PC-3 (cell line): ENCODE measurements around the gene EFNA5. TPM values are rescaled to one million over a fixed set of nuclear protein-coding genes. Genes with fewer than 3 reads are reported as not detected.
A peak's percentile ranks its signal among the peaks of the same experiment; 100 is the strongest.

Experiments used
- ATAC-seq: fragments of 200-7000 bp; cut with Tn5 transposase; 2 replicates; pipeline ENCODE4 v1.9.1; 2020; ENCODE audit warnings: mild to moderate bottlenecking, moderate library complexity
- BruUV-seq: library from RNA; stranded (reverse); fragments of 400-500 nt; replicated peaks from 2 replicates; lab custom pipeline; 2021; lab: Mats Ljungman, UMichigan
- CTCF ChIA-PET: fragments of 300-600 bp; sonication (Branson Sonifier 250); formaldehyde crosslinking; loops from one replicate; lab custom pipeline; 2022; ENCODE audit warnings: antibody characterized with exemption; lab: Charles Lee
- POLR2A ChIA-PET: fragments of 300-600 bp; sonication (Branson Sonifier 250); formaldehyde crosslinking; loops from one replicate; lab custom pipeline; 2022; ENCODE audit warnings: antibody characterized with exemption; ENCODE audit not compliant: unreplicated experiment; lab: Charles Lee
- DNase-seq: peaks from one replicate; pipeline ENCODE4 v3.0.0-alpha.2; 2015
- H2AFZ ChIP-seq: fragments of 300-600 bp; sonication (generic); 2 replicates; pipeline ENCODE4 v1.6.0; 2016; ENCODE audit warnings: antibody characterized with exemption, low read length
- H3F3A ChIP-seq: fragments of 300-600 bp; sonication (generic); one replicate; pipeline ENCODE4 v1.6.0; 2017; ENCODE audit warnings: antibody characterized with exemption, low read length, control low read depth, mild to moderate bottlenecking; ENCODE audit not compliant: unreplicated experiment
- H3K27ac ChIP-seq: fragments of 300-600 bp; sonication (generic); 2 replicates; pipeline ENCODE4 v1.5.1; 2016; ENCODE audit warnings: mild to moderate bottlenecking, low read length
- H3K27me3 ChIP-seq: fragments of 300-600 bp; sonication (generic); 2 replicates; pipeline ENCODE4 v1.6.1; 2016; ENCODE audit warnings: low read length, mixed read lengths
- H3K36me3 ChIP-seq: fragments of 300-600 bp; sonication (generic); 2 replicates; pipeline ENCODE4 v1.6.1; 2016; ENCODE audit warnings: low read depth, mixed run types, low read length, mixed read lengths
- H3K4me1 ChIP-seq: fragments of 300-600 bp; sonication (generic); 2 replicates; pipeline ENCODE4 v1.5.1; 2016; ENCODE audit warnings: low read length; ENCODE audit not compliant: insufficient read depth
- H3K4me2 ChIP-seq: fragments of 300-600 bp; sonication (generic); 2 replicates; pipeline ENCODE4 v1.6.0; 2016; ENCODE audit warnings: low read length
- H3K4me3 ChIP-seq: fragments of 300-600 bp; sonication (generic); 2 replicates; pipeline ENCODE4 v1.5.1; 2016; ENCODE audit warnings: mild to moderate bottlenecking, low read length, mixed read lengths
- H3K79me2 ChIP-seq: fragments of 300-600 bp; sonication (generic); 2 replicates; pipeline ENCODE4 v1.6.1; 2017; ENCODE audit warnings: low read length, mixed read lengths
- H3K9ac ChIP-seq: fragments of 300-600 bp; sonication (generic); 2 replicates; pipeline ENCODE4 v1.6.0; 2016; ENCODE audit warnings: mild to moderate bottlenecking, low read length
- H3K9me2 ChIP-seq: fragments of 300-600 bp; sonication (generic); replicated peaks from 2 replicates; pipeline ENCODE4 v1.6.1; 2016; ENCODE audit warnings: mixed run types, low read length, mixed read lengths
- H3K9me3 ChIP-seq: fragments of 300-600 bp; sonication (generic); 2 replicates; pipeline ENCODE4 v1.6.1; 2016; ENCODE audit warnings: low read length, mixed read lengths
- H4K20me1 ChIP-seq: fragments of 300-600 bp; sonication (generic); 2 replicates; pipeline ENCODE4 v1.6.1; 2016; ENCODE audit warnings: low read length, mixed read lengths
- CTCF ChIP-seq: fragments of 300-600 bp; sonication (generic); conservative IDR thresholded peaks from 2 replicates; pipeline ENCODE4 v1.5.1; 2017; ENCODE audit warnings: antibody characterized with exemption, low read depth, mild to moderate bottlenecking, low read length
- EZH2 ChIP-seq: fragments of 300-600 bp; sonication (generic); IDR thresholded peaks from one replicate; pipeline ENCODE4 v1.6.1; 2017; ENCODE audit warnings: antibody characterized with exemption, mild to moderate bottlenecking, low read length; ENCODE audit not compliant: unreplicated experiment
- EZH2phosphoT487 ChIP-seq: fragments of 300-600 bp; sonication (generic); IDR thresholded peaks from 2 replicates; pipeline ENCODE4 v1.6.1; 2018; ENCODE audit warnings: mild to moderate bottlenecking, antibody characterized with exemption, low read length, borderline replicate concordance
- intact Hi-C: fragments of 100-400 bp; cut with micrococcal nuclease; formaldehyde crosslinking; loops from 2 replicates; pipeline ENCODE4 v1.9.0; 2023
- total RNA-seq: library from RNA; depleted of rRNA; stranded (reverse); fragments of >200 nt; gene quantifications from 2 replicates; pipeline ENCODE4 v1.2.3, GENCODE V29; 2014

Gene EFNA5
- total RNA-seq, 1 experiment from 2014 or later, result 5.4 TPM

- CTCF ChIA-PET, result interaction anchor here (0.7 kb wide), 1 partner anchor 15 kb away, joined by 4 read pairs; no protein-coding TSS in a partner anchor
These were observed 198.1 kb downstream of the EFNA5 start for GRCh38 chr5:107472620-107473064.

GRCh38 chr5:107470295-107470582 lies 200.5 kb downstream of the EFNA5 start:
- Histone ChIP-seq H3K27ac (peak overlapping the region; percentile 85), H3K79me2 (peaks cover 42% of the 10 kb centered on the region), H3K4me2 (peak overlapping the region; percentile 69), H4K20me1 (no peaks in the 10 kb centered on the region), H3K9me3 (no peaks in the 10 kb centered on the region), H3K4me3 (no peak overlapping the region), H2AFZ (no peak overlapping the region), H3K9me2 (no peaks in the 10 kb centered on the region), H3F3A (no peaks in the 10 kb centered on the region), H3K27me3 (no peaks in the 10 kb centered on the region), H3K36me3 (no peaks in the 10 kb centered on the region), H3K4me1 (peaks cover 91% of the 10 kb centered on the region), H3K9ac (peak overlapping the region; percentile 55)
- ATAC-seq (peak; percentile 39), DNase-seq (peak; percentile 55)
- no peak for TF ChIP-seq EZH2
- no peak for TF ChIP-seq CTCF
- TF ChIP-seq EZH2phosphoT487, result no peak
- ChIA-PET CTCF (interaction anchor here (1.0 kb wide), 1 partner anchor 102 kb away, joined by 5 read pairs; no protein-coding TSS in a partner anchor), POLR2A (no interaction called here)
- BruUV-seq, result no TSS peak
- intact Hi-C loops, result no loop called here

More at GRCh38 chr5:107472620-107473064, 198.1 kb downstream of the EFNA5 start:
- intact Hi-C loops, result no loop called here
- TF ChIP-seq EZH2phosphoT487, result no peak
- TF ChIP-seq CTCF, result no peak
- TF ChIP-seq EZH2, result no peak
- ATAC-seq (no peak), DNase-seq (peak; percentile 63)
- Histone ChIP-seq H4K20me1 (no peaks in the 10 kb centered on the region), H3K4me2 (peak overlapping the region; percentile 62), H3K9ac (no peak overlapping the region), H3F3A (no peaks in the 10 kb centered on the region), H3K36me3 (no peaks in the 10 kb centered on the region), H2AFZ (no peak overlapping the region), H3K9me2 (no peaks in the 10 kb centered on the region), H3K27me3 (no peaks in the 10 kb centered on the region), H3K27ac (peak overlapping the region; percentile 78), H3K4me1 (peaks cover 84% of the 10 kb centered on the region), H3K9me3 (no peaks in the 10 kb centered on the region), H3K79me2 (peaks cover 46% of the 10 kb centered on the region), H3K4me3 (no peak overlapping the region)
- POLR2A ChIA-PET, result interaction anchor here (0.6 kb wide), 1 partner anchor 133 kb away, joined by 3 read pairs; no protein-coding TSS in a partner anchor
- no TSS peak for BruUV-seq
